Nephron progenitor cell (in vitro differentiated cells): ENCODE results near the gene MTREX.

Experiments used
- DNase-seq: peaks from one replicate; pipeline ENCODE4 v3.0.0; 2021
- H3K27ac Mint-ChIP-seq: 2 replicates; pipeline ENCODE4 v1.8.0; 2021; ENCODE audit warnings: mild to moderate bottlenecking, moderate library complexity, mixed read lengths
- H3K27me3 Mint-ChIP-seq: 2 replicates; pipeline ENCODE4 v1.8.0; 2021; ENCODE audit warnings: mild to moderate bottlenecking, low read depth, mixed read lengths; ENCODE audit not compliant: poor library complexity
- H3K36me3 Mint-ChIP-seq: 2 replicates; pipeline ENCODE4 v1.8.0; 2021; ENCODE audit warnings: low read depth, mixed read lengths
- H3K4me1 Mint-ChIP-seq: 2 replicates; pipeline ENCODE4 v1.8.0; 2021; ENCODE audit warnings: mixed read lengths
- H3K4me3 Mint-ChIP-seq: 2 replicates; pipeline ENCODE4 v1.8.0; 2021; ENCODE audit warnings: mild to moderate bottlenecking, moderate library complexity, mixed read lengths
- H3K9me3 Mint-ChIP-seq: 2 replicates; pipeline ENCODE4 v1.8.0; 2021; ENCODE audit warnings: mild to moderate bottlenecking, moderate library complexity, mixed read lengths
- TF ChIP-seq, protein P1 (sequence below): fragments of 200-600 bp; sonication (generic); IDR thresholded peaks from 2 replicates; pipeline ENCODE4 v1.5.0; 2021; ENCODE audit warnings: antibody characterized with exemption

Gene MTREX

GRCh38 chr5:55385846-55386245 is 78.1 kb downstream of the MTREX start:
- Mint-ChIP-seq H3K27me3 (no peaks in the 10 kb centered on the region), H3K4me1 (no peaks in the 10 kb centered on the region), H3K4me3 (no peak overlapping the region), H3K9me3 (peaks cover 37% of the 10 kb centered on the region), H3K27ac (no peak overlapping the region), H3K36me3 (peaks cover 88% of the 10 kb centered on the region)
- TF ChIP-seq, protein P1, sequence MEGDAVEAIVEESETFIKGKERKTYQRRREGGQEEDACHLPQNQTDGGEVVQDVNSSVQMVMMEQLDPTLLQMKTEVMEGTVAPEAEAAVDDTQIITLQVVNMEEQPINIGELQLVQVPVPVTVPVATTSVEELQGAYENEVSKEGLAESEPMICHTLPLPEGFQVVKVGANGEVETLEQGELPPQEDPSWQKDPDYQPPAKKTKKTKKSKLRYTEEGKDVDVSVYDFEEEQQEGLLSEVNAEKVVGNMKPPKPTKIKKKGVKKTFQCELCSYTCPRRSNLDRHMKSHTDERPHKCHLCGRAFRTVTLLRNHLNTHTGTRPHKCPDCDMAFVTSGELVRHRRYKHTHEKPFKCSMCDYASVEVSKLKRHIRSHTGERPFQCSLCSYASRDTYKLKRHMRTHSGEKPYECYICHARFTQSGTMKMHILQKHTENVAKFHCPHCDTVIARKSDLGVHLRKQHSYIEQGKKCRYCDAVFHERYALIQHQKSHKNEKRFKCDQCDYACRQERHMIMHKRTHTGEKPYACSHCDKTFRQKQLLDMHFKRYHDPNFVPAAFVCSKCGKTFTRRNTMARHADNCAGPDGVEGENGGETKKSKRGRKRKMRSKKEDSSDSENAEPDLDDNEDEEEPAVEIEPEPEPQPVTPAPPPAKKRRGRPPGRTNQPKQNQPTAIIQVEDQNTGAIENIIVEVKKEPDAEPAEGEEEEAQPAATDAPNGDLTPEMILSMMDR = no peak
- DNase-seq = no peak

GRCh38 chr5:55386356-55386755 is 78.6 kb downstream of the MTREX start:
- no peak for DNase-seq
- no peaks in the 10 kb centered on the region for H3K4me1 Mint-ChIP-seq
- peaks cover 88% of the 10 kb centered on the region for H3K36me3 Mint-ChIP-seq
- H3K9me3 Mint-ChIP-seq = peaks cover 42% of the 10 kb centered on the region
- H3K27ac Mint-ChIP-seq = no peak overlapping the region
- H3K27me3 Mint-ChIP-seq = no peaks in the 10 kb centered on the region
- no peak overlapping the region for H3K4me3 Mint-ChIP-seq
- TF ChIP-seq, protein P1 = no peak

- peaks cover 45% of the 10 kb centered on the region for H3K9me3 Mint-ChIP-seq
- no peak overlapping the region for H3K4me3 Mint-ChIP-seq
- H3K27me3 Mint-ChIP-seq = no peaks in the 10 kb centered on the region
- H3K27ac Mint-ChIP-seq = no peak overlapping the region
- no peak for DNase-seq
- H3K36me3 Mint-ChIP-seq = peaks cover 88% of the 10 kb centered on the region
- H3K4me1 Mint-ChIP-seq = no peaks in the 10 kb centered on the region
- TF ChIP-seq, protein P1 = no peak
These were observed 80.1 kb downstream of the MTREX start for GRCh38 chr5:55387865-55388264.

DNA sequence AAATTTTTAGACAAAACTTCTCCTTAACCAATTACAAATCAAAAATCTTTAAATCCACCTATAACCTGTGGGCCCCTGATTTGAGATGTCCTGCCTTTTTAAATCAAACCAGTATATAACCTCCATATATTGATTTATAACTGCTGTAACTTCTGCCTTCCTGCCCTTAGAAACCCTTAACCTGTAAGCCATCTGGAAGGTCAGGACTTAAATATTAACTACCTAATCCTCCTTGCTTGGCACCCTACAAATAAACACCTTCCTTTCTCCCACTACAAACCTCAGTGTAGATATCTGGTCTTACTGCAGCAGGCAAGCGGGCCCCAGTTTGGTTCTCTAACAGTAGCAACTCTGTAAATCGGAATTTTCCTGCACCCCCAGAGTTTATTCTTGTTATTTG is 83.9 kb downstream of the MTREX start:
- no peaks in the 10 kb centered on the region for H3K4me1 Mint-ChIP-seq
- no peaks in the 10 kb centered on the region for H3K27me3 Mint-ChIP-seq
- H3K27ac Mint-ChIP-seq = no peak overlapping the region
- TF ChIP-seq, protein P1 = no peak
- no peak overlapping the region for H3K4me3 Mint-ChIP-seq
- peaks cover 78% of the 10 kb centered on the region for H3K36me3 Mint-ChIP-seq
- H3K9me3 Mint-ChIP-seq = peaks cover 31% of the 10 kb centered on the region
- DNase-seq = no peak

DNA sequence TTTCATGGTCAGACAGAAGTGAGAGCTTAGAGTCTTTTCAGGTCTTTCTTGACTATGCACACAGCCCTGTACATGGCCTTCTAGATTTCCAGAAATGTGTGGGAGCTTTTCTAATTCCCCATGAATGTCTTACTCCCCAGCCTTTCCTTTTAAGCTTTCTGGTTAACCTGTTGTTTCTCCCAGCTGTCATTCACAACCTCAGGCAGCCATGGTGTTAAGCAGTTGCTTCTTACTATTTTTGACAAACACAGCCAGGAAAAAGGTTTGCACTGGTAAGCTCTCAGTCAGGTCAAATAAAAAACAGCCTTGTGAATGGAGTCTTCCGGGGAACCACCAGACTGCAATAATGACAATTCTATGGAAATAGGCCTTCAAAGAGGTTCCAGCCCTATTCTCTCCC is 84.9 kb downstream of the MTREX start:
- H3K36me3 Mint-ChIP-seq = peaks cover 82% of the 10 kb centered on the region

More for the DNA sequence above, 84.9 kb downstream of the MTREX start:
- Mint-ChIP-seq H3K4me1 (no peaks in the 10 kb centered on the region), H3K4me3 (no peak overlapping the region), H3K27me3 (no peaks in the 10 kb centered on the region), H3K27ac (no peak overlapping the region), H3K9me3 (peaks cover 31% of the 10 kb centered on the region)
- TF ChIP-seq, protein P1 = no peak
- no peak for DNase-seq
